ENCODE data around the gene SOAT1.

Gene SOAT1

GRCh38 chr1:179321533-179322216 lies 28.1 kb downstream of the SOAT1 start:
- no peak for DNase-seq (ENCODE audit: low read depth)
- TF ChIP-seq, protein P1, sequence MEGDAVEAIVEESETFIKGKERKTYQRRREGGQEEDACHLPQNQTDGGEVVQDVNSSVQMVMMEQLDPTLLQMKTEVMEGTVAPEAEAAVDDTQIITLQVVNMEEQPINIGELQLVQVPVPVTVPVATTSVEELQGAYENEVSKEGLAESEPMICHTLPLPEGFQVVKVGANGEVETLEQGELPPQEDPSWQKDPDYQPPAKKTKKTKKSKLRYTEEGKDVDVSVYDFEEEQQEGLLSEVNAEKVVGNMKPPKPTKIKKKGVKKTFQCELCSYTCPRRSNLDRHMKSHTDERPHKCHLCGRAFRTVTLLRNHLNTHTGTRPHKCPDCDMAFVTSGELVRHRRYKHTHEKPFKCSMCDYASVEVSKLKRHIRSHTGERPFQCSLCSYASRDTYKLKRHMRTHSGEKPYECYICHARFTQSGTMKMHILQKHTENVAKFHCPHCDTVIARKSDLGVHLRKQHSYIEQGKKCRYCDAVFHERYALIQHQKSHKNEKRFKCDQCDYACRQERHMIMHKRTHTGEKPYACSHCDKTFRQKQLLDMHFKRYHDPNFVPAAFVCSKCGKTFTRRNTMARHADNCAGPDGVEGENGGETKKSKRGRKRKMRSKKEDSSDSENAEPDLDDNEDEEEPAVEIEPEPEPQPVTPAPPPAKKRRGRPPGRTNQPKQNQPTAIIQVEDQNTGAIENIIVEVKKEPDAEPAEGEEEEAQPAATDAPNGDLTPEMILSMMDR (conservative IDR thresholded peaks at IDR 0.05; ENCODE audit: low read depth, low read length): no peak
- no peak overlapping the region for H3K4me3 ChIP-seq (ENCODE audit: low read length)

DNA sequence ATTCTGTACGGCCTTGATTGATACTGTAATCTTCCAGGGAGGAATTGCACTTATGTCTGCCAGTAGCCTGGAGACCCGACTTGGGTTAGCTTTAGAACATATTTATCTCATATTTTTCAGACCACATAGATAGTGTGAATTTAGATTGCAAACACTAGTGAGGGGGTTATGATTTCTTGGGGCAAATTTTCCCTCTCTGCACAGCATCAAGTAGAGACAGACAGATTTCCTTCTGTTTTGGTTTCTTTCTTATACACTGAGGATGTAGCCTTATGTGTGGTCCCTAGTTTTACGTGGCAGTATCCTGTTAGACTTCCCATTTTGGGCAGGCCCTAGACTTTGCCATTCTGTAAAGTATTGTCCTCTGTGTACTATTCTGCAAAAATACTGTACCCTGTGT lies 29.0 kb downstream of the SOAT1 start:
- TF ChIP-seq, protein P1 (conservative IDR thresholded peaks at IDR 0.05; ENCODE audit: low read depth, low read length): no peak
- no peak for DNase-seq (ENCODE audit: low read depth)
- no peak overlapping the region for H3K4me3 ChIP-seq (ENCODE audit: low read length)

GRCh38 chr1:179323436-179323835 lies 29.8 kb downstream of the SOAT1 start:
- TF ChIP-seq, protein P1 (conservative IDR thresholded peaks at IDR 0.05; ENCODE audit: low read depth, low read length): no peak
- DNase-seq (ENCODE audit: low read depth): no peak

GRCh38 chr1:179325836-179326235 lies 32.2 kb downstream of the SOAT1 start:
- TF ChIP-seq, protein P1 (conservative IDR thresholded peaks at IDR 0.05; ENCODE audit: low read depth, low read length): no peak
- no peak for DNase-seq (ENCODE audit: low read depth)
- no peak overlapping the region for H3K4me3 ChIP-seq (ENCODE audit: low read length)

More at GRCh38 chr1:179323436-179323835, 29.8 kb downstream of the SOAT1 start:
- H3K4me3 ChIP-seq (ENCODE audit: low read length): no peak overlapping the region

GRCh38 chr1:179326746-179327145 lies 33.1 kb downstream of the SOAT1 start:
- no peak for DNase-seq (ENCODE audit: low read depth)
- no peak overlapping the region for H3K4me3 ChIP-seq (ENCODE audit: low read length)
- TF ChIP-seq, protein P1 (conservative IDR thresholded peaks at IDR 0.05; ENCODE audit: low read depth, low read length): no peak

DNA sequence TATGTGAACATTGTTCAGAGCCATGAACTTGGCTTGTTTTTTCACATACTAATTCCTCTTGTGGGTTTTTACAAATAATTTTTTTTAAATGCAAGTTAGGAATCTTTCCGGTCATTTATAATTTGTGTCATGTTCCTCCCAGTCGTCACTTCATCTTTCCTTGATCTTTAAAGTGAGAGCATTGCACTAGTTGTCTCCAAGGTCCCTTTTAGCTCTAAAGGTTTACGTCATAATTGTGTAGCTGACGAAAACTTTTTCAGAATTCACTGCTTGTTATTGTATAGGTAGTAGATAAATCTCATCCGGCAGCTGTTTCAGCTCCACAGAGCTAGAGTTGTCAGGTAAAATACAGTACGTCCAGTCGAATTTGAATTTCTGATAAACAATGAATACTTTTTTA lies 33.6 kb downstream of the SOAT1 start:
- TF ChIP-seq, protein P1 (conservative IDR thresholded peaks at IDR 0.05; ENCODE audit: low read depth, low read length): no peak
- H3K4me3 ChIP-seq (ENCODE audit: low read length): no peak overlapping the region
- no peak for DNase-seq (ENCODE audit: low read depth)

DNA sequence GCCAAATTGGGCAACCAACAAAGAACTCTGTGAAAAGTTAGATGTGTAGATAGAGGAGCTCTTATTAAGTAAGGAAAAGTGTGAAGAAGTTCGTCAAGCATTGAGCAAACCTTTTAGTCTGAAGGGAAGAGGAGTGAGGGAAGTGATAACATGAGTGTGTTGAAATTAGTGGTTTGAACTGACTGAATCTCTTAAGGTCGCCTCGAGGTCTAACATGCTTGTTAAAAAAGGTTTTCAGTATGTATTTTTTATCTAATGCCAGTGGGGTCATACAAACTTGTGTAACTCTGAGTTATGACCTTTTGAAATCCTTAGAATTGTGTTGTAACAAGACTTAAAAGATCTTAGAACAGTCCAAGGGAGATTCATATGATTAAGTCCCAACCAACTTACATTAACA lies 34.1 kb downstream of the SOAT1 start:
- no peak for DNase-seq (ENCODE audit: low read depth)
- TF ChIP-seq, protein P1 (conservative IDR thresholded peaks at IDR 0.05; ENCODE audit: low read depth, low read length): no peak
- no peak overlapping the region for H3K4me3 ChIP-seq (ENCODE audit: low read length)

All from retinal pigment epithelial cell (primary cell).